ENCODE measurements around the gene OBSCN. TPM values are rescaled to one million over a fixed set of nuclear protein-coding genes. Genes with fewer than 3 reads are reported as not detected.

The OBSCN gene
- total RNA-seq, 1 donor from 2014 or later, result 316 TPM

DNA sequence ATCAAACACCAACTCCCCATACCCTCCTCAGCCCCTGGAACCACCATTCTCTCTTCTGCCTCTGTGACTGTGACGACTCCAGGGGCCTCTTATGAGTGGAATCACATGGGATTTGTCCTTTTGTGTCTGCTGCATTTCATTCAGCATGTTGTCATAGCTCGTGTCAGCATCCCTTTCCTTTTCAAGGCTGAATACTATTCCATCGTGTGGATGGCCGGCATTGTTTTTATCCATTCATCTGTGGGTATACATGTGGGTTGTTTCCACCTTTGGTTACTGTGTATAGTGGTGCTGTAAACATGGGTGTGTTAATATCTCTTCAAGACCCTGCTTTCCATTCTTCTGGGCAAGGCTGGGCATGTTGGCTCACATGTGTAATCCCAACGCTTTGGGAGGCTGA lies 17.1 kb upstream of the OBSCN start:
- Histone ChIP-seq H3K27me3 (ENCODE audit: low read depth) (no peaks in the 10 kb centered on the region), H3K36me3 (peaks cover 4% of the 10 kb centered on the region), H3K27ac (replicated peaks) (no peak overlapping the region), H3K9me3 (replicated peaks) (peaks cover 8% of the 10 kb centered on the region), H3K4me3 (no peak overlapping the region), H3K4me1 (peaks cover 3% of the 10 kb centered on the region)
- intact Hi-C loops (cut with micrococcal nuclease), result no loop called here
- DNase-seq, result no peak
- no peak for TF ChIP-seq CTCF (IDR thresholded peaks at IDR 0.05; ENCODE audit: borderline replicate concordance)

GRCh38 chr1:228194436-228194835 lies 13.4 kb upstream of the OBSCN start:
- intact Hi-C loops (cut with micrococcal nuclease), result no loop called here
- peaks cover 12% of the 10 kb centered on the region for H3K9me3 ChIP-seq (replicated peaks)

DNA sequence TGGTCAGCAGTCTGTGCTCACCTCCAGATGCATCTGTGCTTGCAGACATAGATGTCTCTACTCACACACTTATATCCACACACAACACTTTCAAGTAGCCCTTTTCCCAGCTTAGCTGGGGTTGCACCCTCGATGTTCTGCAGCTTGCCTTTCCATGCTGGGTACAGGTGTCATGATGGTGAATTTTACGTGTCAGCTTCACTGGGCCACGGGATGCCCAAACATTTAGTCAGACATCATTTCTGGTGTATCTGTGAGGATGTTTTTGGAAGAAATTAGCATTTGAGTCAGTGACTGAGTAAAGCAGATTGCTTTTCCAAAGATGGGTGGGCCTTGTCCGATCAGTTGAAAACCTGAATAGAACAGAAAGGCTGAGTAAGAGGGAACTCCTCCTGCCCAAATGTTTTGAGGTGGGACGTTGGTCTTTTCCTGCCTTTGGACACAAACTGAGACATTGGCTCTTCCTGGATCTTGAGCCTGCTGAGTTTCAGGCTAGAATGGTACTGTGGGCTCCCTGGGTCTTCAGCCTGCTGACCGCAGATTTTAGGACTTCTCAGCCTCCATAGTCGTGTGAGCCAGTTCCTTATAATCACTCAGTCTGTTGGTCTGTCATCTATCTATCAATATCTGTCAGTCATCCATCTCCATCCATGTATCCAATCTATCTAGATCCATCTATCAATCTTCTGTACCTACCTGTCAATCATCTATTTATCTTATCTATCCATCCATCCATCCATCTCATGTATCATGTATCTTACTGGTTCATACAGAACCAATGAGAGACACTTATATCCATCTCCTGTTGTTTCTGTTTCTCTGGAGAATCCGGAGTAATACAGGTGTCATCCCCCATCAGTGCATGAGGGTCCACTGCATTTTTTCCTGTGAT lies 12.7 kb upstream of the OBSCN start:
- no peaks in the 10 kb centered on the region for H3K27me3 ChIP-seq (ENCODE audit: low read depth)
- H3K4me1 ChIP-seq, result peaks cover 18% of the 10 kb centered on the region
- DNase-seq, result no peak
- H3K36me3 ChIP-seq, result peaks cover 20% of the 10 kb centered on the region
- no peak overlapping the region for H3K27ac ChIP-seq (replicated peaks)
- peaks cover 20% of the 10 kb centered on the region for H3K9me3 ChIP-seq (replicated peaks)
- intact Hi-C loops (cut with micrococcal nuclease), result no loop called here
- no peak overlapping the region for H3K4me3 ChIP-seq
- no peak for TF ChIP-seq CTCF (IDR thresholded peaks at IDR 0.05; ENCODE audit: borderline replicate concordance)

More at GRCh38 chr1:228194436-228194835, 13.4 kb upstream of the OBSCN start:
- Histone ChIP-seq H3K27me3 (ENCODE audit: low read depth) (no peaks in the 10 kb centered on the region), H3K4me3 (no peak overlapping the region), H3K36me3 (peaks cover 20% of the 10 kb centered on the region), H3K27ac (replicated peaks) (no peak overlapping the region), H3K4me1 (peaks cover 18% of the 10 kb centered on the region)
- TF ChIP-seq CTCF (IDR thresholded peaks at IDR 0.05; ENCODE audit: borderline replicate concordance), result no peak
- no peak for DNase-seq

DNA sequence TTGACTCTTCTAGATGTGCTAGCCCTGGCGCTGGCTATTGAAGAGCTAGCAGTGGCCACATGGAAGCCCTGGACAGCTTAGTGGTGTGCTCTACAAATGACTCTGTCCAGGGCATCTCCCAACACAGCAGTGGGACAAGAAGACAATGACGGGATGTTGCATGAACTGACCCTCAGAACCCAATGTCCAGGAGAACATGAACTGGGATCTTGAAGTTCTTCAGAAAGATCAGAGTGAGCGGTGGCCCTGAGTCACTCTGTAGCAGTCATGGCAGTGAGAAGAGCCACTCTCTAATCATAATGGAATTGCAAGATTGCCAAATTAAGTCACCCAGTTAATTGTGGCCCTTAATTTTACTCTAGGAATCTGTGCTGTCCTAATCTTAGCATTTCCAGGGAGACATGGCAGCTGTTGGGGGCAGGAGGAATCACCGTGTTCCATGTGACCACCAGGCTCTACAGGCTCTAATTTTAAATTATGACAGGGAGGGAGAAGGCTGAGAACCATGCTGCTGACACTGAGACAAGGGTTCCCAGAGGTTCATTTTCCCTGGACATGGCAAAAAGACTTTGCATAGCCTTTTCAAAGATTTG lies 10.2 kb upstream of the OBSCN start:
- no peak for DNase-seq
- Histone ChIP-seq H3K36me3 (peaks cover 29% of the 10 kb centered on the region), H3K4me3 (no peak overlapping the region), H3K4me1 (peaks cover 16% of the 10 kb centered on the region), H3K9me3 (replicated peaks) (peaks cover 20% of the 10 kb centered on the region), H3K27ac (replicated peaks) (peak overlapping the region; percentile 65), H3K27me3 (ENCODE audit: low read depth) (no peaks in the 10 kb centered on the region)
- intact Hi-C loops (cut with micrococcal nuclease), result no loop called here
- no peak for TF ChIP-seq CTCF (IDR thresholded peaks at IDR 0.05; ENCODE audit: borderline replicate concordance)

DNA sequence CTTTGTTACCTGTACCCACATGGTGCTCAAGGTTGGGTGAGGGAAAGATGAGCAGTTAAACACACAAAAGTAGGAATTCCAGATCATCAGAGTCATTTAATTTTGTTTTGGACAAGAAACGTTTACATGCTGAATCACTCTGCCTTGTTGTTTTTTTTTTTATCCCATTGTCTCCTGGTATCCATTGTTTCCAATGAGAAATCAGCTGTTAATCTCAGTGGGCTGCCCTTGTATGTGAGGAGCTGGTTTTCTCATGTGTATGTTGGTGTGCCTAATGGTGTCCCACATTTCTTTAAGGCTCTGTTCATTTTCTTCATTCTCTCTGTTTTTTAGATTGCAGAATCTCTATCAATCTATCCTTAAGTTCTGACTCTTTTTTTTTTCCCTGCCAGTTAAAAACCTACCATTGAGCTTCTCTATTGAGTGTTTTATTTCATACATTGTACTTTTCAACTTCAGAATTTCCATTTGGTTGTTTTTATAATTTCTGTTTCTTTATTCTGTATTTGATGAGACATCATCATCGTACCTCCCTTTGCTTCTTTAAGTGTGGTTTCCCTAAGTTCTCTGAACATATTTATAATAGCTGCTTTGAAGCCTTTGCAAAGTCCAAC lies 8.8 kb upstream of the OBSCN start:
- Histone ChIP-seq H3K27me3 (ENCODE audit: low read depth) (no peaks in the 10 kb centered on the region), H3K9me3 (replicated peaks) (peaks cover 20% of the 10 kb centered on the region), H3K27ac (replicated peaks) (no peak overlapping the region), H3K4me3 (no peak overlapping the region), H3K36me3 (peaks cover 29% of the 10 kb centered on the region), H3K4me1 (peaks cover 15% of the 10 kb centered on the region)
- intact Hi-C loops (cut with micrococcal nuclease), result no loop called here
- DNase-seq, result no peak
- TF ChIP-seq CTCF (IDR thresholded peaks at IDR 0.05; ENCODE audit: borderline replicate concordance), result no peak

All from left ventricle myocardium inferior (tissue), 1 donor.